Fibroblast of skin of scalp (primary cell): Measurements from ENCODE around the gene CCM2L.
"Not testable (repeated sequence)": the region's sequence is repeated elsewhere in the genome, so short reads cannot be mapped to it uniquely, and the experiment has no call there.

ENCODE experiments used
- DNase-seq: peaks from one replicate; pipeline ENCODE4 v3.0.0-alpha.2; 2013

CCM2L gene

DNA sequence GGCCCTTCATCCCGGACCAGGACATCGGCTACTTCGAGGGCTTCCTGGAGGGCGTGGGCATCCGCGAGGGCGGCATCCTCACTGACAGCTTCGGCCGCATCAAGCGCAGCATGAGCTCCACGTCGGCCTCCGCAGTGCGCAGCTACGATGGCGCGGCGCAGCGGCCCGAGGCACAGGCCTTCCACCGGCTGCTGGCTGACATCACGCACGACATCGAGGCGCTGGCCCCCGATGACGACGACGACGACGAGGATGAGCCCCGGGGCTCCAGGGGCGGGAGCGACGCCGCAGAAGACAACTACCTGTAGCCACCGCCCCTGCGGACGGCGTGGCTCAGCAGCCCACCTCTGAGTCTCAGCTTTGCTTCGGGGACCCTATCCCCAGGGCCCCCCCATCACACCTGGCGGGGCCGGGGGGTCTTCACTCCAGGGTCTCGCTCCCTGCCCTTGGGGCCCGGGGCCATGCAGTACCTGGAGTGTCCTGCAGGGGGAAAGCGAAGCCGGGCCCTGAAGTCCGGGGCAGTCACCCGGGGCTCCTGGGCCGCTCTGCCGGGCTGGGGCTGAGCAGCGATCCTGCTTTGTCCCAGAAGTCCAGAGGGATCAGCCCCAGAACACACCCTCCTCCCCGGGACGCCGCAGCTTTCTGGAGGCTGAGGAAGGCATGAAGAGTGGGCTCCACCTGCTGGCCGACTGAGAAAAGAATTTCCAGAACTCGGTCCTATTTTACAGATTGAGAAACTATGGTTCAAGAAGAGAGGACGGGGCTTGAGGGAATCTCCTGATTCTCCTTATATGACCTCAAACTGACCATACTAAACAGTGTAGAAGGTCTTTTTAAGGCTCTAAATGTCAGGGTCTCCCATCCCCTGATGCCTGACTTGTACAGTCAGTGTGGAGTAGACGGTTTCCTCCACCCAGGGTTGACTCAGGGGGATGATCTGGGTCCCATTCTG is 21.0 kb downstream of the CCM2L start:
- peak; percentile 92 for DNase-seq

DNA sequence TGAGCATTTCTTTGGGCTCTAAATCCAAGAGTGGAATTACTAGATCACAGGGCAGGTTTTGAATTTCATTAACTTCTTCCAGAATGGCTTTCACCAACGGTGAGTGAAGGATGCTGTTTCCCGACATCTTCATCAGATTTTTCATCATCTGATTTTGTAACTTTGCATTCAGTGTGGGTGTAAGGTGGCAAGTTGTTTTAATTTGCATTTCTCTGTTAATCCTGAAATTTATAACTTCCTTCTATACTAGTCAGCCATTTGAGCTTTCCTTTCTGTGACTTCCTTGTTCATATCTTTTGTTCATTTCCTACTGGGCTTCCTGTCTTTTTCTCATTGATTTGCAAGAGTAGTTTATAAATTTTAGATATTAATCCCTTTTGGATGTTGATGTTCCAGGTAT is 23.1 kb downstream of the CCM2L start:
- DNase-seq, result no peak

DNA sequence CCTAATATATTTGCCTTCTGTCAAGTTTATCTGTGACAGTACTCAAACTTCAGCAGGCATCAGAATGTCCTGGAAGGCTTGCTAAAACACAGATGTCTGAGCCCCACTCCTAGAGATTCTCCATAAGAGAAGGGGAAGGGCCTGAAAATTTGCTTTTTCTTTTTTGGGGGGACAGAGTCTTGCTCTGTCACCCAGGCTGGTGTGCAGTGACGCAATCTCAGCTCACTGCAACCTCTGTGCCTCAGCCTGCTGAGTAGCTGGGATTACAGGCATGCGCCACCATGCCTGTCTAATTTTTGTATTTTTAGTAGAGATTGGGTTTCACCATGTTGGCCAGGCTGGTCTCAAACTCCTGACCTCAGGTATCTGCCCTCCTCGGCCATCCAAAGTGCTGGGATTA is 23.5 kb downstream of the CCM2L start:
- not testable (repeated sequence) for DNase-seq

- peak; percentile 53 for DNase-seq
These were observed 24.6 kb downstream of the CCM2L start for GRCh38 chr20:32034581-32035425.

DNA sequence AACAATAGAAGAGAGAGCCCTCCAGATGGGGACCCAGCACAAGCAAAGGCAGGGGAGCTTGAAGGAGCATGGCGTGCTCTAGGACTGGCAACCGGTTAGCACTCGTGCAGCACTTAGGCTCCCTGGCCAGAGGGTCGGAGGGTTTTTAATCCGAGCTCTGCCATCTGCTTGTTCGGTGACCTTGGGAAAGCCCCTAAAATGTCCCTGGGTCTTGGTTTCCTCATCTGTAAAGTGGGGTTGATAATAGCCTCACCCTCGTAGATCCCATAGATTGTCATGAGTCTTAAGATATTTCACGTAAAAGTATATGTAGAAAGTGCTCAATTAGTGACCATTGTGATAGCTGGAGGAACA is 25.2 kb downstream of the CCM2L start:
- no peak for DNase-seq

GRCh38 chr20:32036252-32036651 is 26.0 kb downstream of the CCM2L start:
- DNase-seq, result no peak

GRCh38 chr20:32036716-32037485 is 26.7 kb downstream of the CCM2L start:
- DNase-seq, result peak; percentile 69

- DNase-seq, result peak; percentile 71
These were observed 27.7 kb downstream of the CCM2L start for GRCh38 chr20:32037929-32038328.

DNA sequence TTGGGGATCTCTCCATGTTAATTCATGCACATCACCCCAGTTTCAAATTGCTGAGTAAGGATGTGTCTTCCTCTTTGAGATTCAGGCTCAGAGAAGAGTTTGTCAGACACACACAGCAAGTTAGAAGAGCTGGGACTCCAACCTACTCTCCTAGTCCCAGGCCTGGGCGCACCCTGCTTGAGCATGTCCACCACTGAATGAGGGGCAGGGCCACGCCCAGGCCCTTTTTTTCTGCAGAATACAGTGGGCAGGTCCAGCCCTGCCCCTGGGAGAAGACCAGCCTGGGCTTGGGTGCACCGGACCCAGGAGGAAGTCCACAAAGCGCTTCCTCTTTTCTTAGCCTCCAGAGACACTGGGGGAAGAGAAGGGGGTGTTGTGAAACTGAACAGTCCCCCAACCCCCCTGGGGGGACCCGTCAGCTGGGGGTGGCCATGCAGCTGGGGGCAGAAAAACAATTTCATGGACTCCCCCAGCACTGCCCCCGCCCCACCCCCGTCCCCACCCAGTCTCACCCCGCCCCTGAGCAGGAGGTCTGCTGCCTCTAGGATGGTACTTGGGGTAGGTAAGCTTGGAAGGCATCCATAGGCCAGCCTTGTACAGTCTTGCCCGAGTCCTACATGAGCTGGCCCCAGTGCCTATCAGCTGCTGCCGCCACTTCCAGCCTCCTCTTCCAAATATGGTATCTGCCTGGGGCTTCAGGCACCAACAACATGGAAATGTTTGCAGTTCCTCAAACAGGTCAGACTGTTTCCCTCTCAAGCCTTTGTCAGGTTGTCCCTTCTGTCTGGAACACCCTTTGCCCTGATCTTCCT is 30.1 kb downstream of the CCM2L start:
- no peak for DNase-seq

DNA sequence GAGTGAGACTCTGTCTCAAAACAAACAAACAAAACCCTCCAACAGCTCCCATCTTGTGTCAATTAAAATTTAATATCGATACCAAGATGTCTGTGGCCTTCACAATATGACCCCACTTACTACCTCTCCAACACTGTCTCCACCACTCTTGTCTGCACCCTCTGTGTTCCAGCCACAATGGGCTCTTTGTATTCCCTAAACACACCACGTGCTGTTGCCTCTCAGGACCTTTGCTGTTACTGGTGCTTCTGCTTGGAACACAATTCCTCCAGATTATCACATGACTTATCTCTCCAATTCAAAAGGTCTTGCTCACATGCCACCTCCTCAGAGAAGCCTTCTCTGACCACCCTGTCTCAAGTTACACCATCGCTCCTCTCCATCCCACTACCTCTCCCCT is 35.8 kb downstream of the CCM2L start:
- no peak for DNase-seq

DNA sequence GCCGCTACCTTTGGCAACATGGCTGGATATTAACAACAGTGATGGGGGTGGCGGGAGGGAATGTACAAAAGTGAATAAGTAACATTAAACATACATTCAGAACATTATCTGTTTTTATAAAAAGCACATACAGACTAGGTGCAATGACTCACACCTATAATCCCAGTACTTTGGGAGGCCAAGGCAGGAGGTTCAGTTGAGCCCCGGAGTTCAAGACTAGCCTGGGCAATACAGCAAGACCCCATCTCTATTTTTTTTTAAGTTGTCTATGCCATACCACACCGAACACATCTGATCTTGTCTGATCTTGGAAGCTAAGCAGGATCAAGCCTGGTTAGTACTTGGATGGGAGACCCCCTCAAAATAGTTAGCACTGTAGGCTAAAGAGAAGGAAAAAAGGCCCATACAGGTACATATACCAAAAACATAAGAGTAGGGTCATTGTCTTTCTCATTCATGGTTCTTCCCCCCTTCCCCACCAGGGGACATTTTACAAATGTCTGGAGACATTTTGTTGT is 40.1 kb downstream of the CCM2L start:
- no peak for DNase-seq

DNA sequence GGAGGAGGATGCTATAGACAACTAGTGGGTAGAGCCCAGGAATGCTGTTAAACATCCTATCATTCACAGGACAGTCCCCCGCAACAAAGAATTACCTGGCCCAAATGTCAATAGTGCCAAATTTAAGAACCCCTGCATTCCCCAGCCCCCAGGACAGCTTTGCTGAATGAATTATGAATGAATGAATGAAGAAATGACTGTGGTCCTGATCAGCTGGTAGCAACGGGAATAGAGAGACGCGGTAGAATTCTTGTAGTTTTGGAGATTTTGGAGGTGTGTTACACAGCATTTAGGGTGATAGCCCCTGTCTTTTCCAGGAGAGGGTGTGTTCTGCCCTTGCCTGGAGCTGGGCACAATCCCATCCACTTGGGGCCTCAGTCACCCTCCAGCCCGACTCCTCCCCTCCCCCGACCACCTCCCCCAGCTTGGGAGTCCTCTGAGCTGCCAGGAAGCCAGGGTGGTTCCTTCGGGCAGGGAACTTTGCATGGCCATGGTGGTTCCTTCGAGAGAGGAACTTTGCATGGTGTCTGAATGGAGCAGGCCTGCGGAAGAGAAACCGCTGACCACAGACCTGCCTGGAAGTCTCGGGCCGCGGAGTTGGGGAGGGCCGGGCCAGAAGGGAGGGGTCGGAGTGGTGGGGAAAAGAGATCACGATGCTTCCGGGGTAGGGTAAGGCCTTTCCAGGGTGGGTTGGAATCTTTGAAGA is 40.8 kb downstream of the CCM2L start:
- no peak for DNase-seq

DNA sequence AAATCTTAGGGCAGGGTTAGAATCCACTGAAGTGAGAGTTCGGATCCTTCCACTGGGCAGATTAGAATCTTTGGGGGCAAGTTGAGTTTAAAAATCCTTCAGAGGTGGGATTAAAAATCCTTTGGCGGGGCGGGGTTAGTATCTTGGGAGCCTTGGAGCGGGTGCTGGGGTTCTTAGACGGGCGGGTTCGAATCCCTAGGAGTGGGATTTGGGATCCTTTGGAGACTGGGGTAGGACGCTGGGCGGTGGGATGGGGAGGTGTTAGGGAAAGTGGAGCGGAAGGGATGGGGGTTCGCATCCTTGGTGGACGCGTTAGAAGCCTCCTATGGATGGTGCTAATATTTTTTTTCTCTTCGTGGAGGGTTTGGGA is 41.5 kb downstream of the CCM2L start:
- no peak for DNase-seq

DNA sequence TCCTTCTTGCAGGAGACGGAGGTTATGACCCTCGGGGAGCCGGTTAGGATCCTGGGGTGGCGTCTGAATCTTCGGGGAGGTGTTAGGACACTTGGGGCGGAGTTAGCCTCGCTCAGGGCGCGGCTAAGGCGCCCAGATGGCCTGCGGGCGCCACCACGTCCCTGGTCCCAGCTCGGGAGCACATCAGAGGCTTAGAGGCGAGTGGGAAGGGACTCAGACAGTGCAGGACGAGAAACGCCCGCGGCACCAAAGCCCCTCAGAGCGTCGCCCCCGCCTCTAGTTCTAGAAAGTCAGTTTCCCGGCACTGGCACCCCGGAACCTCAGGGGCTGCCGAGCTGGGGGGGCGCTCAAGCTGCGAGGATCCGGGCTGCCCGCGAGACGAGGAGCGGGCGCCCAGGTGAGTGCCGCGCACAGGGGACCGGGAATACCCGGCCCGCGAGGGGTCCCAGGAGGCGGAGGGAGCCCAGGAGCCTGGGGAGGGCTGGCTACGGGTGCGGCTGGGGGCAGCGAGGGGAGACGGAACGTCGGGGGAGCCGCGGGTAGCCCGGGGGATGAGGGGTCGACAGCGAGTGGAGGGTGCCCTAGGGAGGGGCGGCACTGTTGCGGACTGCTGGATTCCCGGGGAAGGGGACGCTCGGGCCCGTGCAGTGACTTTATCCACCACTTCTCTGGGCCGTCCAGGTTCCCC is 42.0 kb downstream of the CCM2L start, which contains the start of gene HCK:
HCK (plus strand) TSS at position 153 of the 688 bp plus-strand sequence.
- no peak for DNase-seq

DNA sequence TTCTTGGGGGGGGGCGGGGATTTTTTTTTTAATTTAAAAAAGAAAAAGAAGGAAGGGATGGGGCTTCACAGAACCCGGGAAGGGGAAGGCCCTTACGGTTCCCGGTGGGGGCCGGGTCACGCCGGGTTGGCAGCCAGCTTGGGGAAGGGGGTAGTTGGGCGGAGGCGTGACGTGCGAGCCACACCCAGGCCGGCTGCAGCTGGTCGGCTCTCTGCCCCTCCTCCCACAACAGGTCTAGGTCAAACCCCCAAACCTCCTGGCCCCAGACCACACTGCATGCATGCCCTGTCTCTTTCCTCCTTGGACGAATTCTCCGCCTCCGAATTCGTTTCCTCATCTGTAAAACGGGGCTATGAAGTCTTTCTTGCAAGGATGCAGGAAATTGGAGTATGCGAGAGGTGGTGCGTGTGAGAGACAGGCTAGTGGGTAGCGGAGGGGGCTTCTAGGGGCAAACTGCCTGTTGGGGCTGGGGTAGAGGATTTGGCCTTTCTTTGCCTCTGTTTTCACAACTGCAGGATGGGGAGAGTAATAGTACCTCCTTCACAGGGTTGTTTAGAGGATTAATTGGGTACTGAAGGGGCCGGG is 42.6 kb downstream of the CCM2L start:
- no peak for DNase-seq

GRCh38 chr20:32053648-32054047 is 43.4 kb downstream of the CCM2L start:
- no peak for DNase-seq

DNA sequence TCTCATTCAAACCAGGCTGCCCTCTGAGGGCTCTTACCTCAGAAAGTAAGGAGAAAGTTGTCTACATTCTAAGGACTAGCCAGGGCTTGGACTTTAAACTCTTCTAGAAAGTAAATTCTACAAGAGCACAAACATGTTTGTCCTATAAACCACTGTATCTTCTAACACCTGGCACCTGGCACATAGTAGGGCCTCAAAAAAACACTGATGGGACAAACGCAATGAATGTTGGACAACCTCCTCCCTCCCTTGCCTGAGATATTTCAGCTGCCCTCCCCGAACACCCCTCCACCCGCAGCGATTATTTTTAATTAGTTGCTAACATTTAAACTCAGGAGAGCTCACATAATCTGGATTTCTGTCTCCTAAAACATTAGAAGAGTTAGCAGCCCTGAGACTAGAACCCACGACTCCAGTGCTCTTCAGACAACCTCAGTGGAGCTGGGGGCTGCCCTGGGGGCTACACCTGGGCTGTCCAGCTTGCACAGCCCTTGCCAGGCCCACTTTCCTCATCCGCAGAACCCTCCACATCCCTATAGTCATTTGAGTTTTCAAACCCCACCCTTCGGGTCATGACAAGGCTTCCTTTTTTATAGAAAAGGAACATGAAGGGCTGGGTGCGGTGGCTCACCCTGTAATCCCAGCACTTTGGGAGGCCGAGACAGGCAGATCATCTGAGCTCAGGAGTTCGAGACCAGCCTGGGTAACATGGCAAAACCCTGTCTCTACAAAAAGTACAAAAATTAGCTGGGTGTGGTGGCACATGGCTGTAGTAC is 46.7 kb downstream of the CCM2L start:
- DNase-seq, result no peak

DNA sequence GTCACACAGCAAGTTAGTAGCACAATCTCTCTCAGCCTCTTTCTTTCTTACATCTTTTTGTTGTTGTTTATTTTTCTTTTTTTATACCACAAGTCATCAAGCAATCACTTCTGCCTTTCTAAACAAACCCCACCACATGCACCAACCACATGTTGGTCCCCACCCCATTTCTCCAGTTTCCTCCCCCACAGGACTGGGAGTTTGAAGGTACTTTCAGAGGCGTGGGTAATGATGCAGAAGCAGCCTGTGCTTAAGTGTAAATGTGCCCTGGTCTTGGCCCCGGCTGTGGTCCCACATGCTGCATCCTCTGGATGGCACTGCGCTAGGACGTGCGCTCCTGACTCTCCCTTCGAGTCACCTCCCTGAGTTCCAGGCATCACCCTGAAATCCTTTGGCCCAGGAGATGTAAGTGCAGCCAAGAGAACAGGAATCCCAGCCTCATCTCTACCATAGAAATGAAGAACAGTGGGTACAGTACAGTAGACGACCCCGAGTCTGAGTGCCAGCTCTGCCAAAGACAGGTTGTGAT is 47.5 kb downstream of the CCM2L start:
- no peak for DNase-seq

DNA sequence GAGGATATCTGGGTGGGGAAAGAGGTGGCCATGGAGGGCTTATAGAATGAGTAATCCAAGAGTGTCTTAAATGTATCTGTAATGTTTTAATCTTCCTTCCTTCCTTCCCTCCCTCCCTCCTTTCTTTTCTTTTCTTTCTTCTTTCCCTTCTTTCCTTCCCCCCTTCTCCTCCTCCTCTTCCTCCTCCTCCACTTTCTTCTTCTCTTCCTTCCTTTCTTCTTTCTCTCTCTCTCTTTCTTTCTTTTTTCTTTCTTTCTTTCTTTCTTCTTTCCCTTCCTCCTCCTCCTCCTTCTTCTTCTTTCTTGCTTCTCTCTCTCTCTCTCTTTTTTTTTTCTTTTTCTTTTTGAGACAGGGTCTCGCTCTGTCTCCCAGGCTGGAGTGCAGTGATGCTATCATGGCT is 49.0 kb downstream of the CCM2L start:
- DNase-seq, result no peak
